Measurements from ENCODE around the gene AGBL5.

AGBL5 gene, protein sequence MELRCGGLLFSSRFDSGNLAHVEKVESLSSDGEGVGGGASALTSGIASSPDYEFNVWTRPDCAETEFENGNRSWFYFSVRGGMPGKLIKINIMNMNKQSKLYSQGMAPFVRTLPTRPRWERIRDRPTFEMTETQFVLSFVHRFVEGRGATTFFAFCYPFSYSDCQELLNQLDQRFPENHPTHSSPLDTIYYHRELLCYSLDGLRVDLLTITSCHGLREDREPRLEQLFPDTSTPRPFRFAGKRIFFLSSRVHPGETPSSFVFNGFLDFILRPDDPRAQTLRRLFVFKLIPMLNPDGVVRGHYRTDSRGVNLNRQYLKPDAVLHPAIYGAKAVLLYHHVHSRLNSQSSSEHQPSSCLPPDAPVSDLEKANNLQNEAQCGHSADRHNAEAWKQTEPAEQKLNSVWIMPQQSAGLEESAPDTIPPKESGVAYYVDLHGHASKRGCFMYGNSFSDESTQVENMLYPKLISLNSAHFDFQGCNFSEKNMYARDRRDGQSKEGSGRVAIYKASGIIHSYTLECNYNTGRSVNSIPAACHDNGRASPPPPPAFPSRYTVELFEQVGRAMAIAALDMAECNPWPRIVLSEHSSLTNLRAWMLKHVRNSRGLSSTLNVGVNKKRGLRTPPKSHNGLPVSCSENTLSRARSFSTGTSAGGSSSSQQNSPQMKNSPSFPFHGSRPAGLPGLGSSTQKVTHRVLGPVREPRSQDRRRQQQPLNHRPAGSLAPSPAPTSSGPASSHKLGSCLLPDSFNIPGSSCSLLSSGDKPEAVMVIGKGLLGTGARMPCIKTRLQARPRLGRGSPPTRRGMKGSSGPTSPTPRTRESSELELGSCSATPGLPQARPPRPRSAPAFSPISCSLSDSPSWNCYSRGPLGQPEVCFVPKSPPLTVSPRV

DNA sequence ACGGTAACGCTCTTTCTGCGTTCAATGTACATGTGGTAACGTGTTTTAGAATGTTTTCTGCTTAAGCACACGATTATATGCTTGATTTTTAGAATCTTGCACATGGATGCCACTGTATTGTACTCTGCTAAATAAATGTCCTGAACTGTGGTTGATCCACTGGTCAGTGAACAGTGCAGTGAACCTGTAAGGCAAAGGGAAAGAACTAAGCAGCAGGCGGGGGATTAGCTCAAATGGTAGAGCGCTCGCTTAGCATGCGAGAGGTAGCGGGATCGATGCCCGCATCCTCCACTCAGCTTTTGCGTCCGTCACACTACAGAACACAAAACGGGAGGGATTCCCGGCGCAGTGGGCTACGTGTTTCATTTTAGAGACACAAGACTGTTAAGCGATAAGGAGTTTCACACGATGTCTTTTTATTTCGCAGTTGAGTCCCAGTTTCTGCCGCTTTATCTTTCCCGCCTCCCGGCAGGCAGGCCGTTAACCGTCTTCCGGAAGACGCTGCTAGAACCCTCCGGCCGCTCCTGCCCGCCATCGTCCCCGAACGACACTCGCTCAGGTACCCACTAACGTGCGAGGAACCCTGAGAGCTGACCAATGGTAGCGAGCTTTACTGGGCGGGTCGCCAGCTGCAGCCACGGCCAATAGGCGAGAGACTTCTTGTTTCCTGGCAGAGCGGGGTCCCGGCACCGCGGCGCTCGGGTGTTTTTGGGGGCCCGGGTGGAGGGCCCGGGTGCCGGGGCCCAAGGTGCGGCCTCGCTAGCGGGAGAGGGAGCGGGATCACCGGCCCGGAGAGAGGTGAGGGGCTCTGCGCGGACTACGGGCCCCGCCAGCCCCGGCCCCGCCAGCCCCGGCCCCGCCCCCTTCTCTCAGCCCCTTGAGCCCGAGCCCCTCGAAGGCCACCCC, at the start of gene AGBL5:
Gene AGBL5 (plus strand): TSS at position 673 of the 906 bp plus-strand sequence. CDS start 1,291 bp downstream, outside the sequence.
- peak; percentile 93 to 94 for DNase-seq (ENCODE audit: low read depth in 2 of 2)

DNA sequence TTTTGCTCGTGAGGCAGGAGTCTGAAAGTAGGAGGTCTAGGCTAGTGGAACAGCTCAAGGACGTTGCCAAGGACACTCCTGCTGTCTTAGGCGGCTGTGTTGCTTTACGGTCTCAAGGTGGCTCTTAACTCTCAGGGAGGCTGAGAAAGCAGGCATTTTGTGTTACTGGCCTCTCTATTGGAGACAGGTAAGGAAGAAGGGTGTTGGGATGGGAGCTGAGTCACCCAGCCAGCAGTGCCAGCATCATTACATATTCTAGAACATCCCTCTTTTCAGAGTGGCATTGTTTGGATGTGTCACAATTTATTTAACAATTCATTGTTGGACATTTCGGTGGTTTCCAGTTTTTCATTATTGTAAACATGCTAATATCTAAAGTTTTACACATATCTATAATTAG, 49.5 kb upstream of the AGBL5 start:
- DNase-seq (ENCODE audit: low read depth in 2 of 2) = no peak

DNA sequence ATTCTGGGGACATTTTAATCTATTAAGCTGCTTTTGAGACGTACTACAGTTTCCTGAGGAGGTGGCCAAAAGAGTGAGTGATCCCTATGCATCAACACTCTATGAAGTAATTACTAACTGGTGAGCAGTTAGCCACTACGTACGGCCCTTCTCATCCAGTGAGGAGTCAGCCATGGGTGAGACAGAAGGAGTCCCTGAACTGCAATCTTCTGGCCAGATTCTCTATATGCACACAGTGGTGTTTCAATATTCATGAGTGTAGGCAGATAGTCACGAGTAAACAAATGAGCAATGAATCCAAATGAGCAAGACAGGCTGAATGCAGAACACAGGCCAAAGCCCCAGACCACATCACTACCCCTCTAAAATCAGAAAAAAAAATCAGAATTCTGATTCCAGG, 48.5 kb upstream of the AGBL5 start:
- DNase-seq (ENCODE audit: low read depth in 2 of 2) = no peak

DNA sequence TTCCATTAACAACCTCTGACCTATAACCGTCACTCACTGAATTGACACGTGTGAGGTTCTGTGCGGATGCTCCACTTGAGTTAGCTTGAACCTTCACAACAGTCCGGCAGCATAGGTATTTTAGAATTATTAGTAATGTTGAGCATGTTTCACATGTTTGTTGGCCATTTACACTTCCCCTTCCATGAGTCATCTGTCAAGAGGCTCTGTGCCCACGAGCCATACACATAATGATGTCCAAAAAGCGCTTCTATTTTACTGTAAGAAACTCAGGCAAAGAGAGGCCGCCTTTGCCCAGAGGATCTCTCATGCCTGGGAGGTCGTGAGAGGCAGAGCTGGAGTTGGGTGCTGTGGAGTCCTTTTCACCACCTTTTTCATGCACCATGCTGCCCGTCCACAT, 47.6 kb upstream of the AGBL5 start:
- no peak for DNase-seq (ENCODE audit: low read depth in 2 of 2)

DNA sequence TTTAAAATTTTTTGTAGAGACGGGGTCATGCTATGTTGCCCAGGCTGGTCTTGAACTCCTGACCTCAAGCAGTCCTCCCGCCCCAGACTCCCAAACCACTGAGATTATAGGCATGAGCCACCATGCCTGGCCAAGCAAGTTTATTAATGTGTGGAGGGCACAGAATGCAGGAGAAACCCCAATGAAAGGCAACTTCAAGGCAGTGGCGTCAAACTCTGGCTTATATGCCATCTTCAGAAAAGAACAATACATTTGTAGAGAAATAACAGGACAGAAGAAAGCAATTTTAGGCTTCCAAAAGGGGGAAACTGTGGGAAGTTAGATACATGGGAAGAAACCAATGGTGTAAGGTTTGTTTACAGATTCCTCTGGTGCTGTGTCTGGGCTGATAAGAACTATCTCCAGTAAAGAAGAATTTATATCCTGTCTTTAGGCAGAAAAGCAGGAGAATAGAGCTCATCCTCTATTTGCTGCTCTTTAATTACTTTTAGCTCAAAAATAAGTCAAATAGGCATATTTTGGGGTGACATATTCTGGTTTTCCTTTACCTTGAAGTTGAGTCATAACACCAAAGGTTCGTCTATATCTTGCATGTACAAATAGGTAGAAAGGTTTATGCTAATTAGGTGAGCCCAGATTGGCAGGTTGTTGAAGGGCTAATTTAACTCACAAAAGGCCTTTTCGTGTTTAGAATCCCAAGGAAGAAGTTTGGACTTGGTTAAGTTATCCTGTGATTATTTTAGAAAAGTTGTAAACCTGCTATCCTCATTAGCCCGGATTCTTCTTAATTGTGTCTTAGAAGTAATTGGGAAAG, 44.7 kb upstream of the AGBL5 start:
- no peak for DNase-seq (ENCODE audit: low read depth in 2 of 2)

DNA sequence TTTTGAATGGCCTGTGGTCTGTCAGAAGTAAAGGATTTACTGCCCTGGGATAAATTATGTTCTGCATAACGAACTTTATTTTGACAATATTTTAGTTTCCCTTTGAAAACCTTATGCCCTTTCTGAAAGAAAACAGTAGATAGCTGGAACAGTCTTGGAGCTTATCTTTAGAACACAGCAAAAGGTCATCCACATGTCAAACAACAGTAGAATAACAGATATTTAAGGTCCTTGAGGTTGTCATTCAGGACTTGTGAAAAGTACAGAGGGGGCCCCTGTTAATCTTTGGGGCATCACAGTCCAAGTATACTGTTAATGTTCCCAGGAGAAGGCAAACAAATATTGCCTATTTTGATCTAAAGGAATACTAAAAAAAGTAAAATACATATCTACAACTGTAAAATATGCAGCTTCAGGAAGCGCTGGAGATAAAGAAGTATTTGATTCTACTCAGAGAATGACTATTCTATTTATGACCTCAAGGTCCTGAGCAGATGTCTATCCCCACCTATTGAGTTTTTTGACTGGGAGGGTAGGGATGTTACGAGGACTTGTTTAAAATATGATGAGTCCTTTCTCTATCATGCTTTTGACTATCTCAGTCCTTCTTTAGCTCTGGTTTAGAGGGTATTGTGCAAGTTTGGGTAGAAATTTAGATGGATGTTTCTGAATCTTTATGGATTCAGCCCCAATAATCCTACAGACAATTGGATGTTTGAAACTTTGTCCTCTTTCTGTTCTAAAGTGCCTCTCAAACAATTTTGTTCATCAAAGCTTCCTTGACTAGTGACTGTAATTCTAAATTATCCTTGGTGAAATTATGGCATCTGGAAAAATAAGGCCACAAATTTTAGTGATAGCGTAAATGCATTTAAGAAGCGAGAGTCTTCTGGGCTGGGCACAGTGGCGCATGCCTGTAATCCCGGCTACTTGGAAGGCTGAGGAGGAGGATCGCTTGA, 43.8 kb upstream of the AGBL5 start:
- no peak for DNase-seq (ENCODE audit: low read depth in 2 of 2)

DNA sequence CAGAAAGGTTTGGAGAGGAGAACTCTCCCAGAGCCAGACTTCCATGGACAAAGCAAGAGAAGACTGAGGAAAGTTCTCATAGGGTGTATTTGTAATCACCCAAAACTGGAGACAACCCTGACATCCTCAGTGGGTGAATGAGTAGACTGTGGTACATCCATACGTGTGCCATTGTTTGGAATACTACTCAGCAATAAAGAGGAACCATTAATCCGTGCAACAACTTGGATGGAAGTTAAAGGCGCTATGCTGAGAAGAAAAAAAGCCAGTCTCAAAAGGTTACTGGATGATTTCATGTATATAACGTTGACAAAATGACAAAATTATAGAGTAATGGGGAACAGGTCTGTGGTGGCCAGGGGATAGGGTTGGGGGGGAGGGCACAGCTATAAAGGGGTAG, 42.8 kb upstream of the AGBL5 start:
- no peak for DNase-seq (ENCODE audit: low read depth in 2 of 2)

DNA sequence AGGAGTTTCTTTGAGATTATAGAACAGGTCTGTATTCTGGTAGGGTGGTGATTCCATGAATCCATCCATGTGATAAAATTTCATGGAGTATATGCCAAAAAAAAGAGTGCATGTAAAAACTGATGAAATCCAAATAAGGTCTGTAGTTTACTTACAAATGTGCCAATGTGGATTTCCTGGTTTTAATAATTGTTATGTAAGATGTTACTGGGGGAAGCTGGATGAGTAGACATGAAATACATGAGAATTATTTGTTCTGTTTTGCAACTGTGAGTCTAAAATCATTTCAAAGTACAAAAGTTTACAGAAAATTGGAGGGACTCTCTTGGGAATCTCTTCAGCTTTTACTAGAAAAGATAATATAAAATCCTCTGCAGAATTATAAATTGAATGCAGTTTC, 42.4 kb upstream of the AGBL5 start:
- DNase-seq (ENCODE audit: low read depth in 2 of 2) = no peak

DNA sequence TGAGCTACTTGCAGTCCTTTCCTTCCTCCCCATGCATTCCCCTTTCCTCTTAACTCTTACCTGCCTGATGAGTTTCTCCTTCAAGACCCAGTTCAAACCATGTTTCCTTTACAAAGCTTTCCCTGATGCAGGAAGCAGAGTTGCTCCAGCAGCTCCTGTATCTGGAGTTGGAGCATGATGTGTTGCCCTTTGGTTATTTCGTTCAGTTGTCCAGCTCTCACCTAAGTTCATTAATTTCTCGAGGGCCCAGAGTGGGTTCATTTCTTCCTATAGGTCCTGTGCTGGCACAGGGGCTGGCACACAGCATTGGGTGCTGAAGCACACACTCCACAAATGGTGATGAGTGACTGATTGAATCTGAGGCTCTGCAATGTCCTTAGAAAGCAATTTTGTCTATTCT, 41.8 kb upstream of the AGBL5 start:
- no peak for DNase-seq (ENCODE audit: low read depth in 2 of 2)

DNA sequence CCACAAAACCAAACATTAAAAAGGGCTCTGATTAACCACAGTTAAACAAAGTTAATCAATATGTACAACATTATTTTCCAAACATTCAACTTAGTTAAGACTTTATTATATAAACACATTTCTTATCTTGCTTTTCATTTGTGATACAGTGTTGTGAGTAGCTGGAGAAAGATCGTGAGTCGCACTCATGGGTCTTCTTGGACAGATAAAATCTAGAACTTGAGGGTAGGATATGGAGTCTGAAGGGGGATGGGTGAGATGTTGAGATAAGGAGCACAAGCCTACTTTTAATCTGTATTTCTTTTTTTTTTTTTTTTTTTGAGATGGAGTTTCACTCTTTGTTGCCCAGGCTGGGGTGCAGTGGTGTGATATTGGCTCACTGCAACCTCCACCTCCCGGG, 41.3 kb upstream of the AGBL5 start:
- no peak for DNase-seq (ENCODE audit: low read depth in 2 of 2)

DNA sequence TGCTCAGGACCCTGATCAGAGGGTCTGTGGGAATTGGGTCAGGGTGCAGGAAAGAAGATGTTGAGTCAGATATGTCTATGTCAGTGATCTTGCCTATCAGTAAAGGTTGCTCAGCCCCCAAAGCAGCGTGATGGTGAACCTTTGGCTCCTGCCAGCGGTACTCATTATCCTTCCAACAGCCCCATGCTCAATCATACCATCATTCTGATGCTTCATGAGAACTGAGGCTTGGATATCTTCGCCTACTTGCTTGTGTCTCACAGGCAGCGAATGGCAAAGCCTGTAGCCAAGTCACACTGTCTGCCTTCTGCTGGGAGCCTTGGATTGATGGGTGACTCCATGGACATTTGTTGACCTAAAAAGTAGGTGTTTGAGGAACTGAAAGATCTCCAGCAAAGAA, 37.7 kb upstream of the AGBL5 start:
- no peak for DNase-seq (ENCODE audit: low read depth in 2 of 2)

DNA sequence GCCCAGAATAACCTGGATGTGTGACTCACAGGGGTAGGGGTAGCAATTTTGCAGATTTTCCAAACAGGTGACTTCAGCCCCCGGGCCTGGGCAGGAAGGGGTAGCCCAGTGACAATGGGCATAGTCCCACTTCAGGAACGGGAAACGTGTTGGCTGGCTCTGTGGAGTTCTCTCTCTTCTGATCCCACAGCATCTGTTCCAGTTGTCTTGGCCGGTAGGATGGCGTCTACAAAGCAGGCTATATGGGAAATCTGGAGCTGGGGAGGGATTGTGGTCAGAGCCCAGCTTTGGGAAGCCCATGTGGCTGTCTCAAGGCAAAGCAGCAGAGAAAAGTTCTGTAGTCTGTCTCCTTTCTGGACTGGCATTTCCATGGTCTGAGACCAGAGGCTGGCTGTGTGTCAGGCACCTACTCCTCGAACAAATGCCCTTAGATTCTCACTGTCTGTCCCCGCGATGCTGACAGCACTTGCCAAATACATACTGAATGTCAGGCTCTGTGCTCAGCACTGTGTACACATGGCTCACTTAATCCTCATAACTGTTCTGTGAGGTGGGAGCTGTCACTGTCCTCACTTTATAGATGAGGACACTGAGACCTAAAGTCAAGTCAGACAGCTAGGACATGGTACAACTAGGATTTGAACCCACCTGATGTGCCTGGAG, 36.6 kb upstream of the AGBL5 start:
- DNase-seq (ENCODE audit: low read depth in 2 of 2) = no peak

DNA sequence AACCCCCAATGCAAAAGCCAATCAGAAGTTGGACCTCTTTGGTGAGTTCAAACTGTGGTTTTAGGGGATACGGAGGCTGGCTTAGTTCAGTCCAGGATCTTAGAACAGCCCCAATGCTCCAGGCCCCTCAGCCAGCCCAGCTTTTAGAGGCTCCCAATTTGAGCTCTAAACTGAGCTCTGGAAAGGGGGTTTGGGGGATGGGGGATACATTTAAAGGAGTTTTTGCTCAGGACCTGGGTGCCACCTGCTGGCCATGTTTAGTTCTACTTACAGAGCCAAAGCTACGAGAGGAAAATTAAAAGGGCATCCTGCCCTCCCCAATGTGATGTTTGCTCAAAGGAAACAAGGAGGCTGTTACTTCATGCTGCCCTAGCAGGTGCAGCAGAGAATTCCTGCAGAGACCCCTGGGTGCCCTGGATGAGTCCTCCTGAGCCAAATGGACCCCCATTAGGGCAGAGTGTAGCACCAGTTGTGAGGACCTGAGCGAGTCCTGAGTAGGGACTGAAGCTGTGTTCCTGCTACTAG, 34.6 kb upstream of the AGBL5 start:
- DNase-seq (ENCODE audit: low read depth in 2 of 2) = peak; percentile 29 to 42

DNA sequence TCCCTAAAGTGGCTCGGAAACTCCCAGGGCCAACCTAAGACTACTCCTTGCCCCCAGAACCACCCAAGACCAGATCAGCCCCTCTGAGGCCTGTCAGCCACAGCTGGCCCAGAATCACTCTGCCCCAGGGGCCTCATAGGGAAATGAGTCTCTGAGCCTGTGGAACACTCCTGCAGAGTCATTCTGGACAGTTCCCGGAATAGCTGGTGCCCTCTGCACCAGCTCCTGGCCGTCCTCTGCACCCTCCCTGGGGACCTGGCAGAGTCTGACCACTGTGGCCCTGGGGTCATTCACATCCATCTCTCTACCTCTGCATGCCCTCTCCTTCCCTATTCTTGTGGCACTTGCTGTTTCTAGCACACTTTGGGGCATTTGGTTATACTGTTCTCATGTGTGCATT, 33.3 kb upstream of the AGBL5 start:
- no peak for DNase-seq (ENCODE audit: low read depth in 2 of 2)

DNA sequence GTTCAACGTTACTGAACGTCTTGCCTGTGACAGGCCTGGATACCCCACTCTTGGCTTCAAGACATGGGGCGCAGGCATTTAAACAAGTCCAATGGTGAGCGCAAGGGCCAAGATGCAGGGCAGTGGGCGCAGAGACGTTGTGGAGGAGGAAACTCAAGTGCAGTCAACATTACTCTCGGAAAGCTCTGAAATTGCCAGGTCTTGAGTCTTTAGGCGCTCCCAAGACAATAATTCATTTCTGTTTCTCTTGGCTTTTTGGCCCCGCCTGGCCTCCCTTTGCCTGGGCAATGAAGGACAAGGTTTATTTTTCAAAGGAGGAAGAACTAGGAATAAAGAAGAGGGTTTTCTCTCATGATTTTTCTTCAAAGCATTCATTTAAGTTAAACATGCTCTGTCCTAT, 32.0 kb upstream of the AGBL5 start:
- no peak for DNase-seq (ENCODE audit: low read depth in 2 of 2)

DNA sequence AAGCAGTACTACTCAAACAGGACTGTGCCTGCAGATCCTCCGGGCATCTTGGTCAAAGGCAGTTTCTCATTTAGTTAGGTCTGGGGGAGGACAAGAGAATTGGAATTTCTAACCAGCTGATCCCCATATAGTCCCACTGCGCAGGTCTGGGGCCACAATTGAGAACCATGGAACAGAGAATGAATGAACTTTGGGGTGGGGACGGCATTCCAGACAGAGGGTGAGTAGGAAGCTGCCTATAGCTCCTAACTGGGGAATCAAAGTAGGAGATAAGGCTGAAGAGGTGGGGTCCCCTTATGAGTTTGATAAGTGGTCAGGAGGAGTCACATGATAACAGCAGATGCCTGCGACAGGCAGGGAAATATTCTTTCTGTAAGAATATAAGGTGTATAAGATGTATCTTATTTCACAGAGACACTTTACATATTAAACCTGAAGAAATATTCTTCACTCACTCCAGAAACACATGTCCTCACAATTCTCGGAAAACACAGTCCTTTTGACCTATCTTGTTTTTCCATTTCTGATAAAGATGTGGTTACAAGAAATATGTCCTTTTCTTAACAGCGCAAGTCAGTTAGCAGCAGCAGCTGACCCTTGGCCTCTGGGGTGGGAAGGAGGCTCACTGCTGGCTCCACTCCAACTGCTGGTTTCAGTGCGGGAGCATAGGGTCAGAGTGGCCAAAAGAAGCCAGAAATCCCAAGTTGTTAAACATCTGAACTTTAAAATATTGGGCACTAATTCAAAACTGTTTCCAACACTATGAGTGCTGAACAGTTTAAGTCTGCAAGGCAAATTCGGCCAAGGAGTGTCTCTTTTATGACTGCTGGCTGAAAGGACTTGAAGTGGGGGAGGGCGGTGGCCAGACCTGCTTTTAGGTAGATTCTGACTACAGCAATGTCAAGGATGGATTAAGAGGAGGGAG, 31.3 kb upstream of the AGBL5 start:
- DNase-seq (ENCODE audit: low read depth in 2 of 2) = no peak

DNA sequence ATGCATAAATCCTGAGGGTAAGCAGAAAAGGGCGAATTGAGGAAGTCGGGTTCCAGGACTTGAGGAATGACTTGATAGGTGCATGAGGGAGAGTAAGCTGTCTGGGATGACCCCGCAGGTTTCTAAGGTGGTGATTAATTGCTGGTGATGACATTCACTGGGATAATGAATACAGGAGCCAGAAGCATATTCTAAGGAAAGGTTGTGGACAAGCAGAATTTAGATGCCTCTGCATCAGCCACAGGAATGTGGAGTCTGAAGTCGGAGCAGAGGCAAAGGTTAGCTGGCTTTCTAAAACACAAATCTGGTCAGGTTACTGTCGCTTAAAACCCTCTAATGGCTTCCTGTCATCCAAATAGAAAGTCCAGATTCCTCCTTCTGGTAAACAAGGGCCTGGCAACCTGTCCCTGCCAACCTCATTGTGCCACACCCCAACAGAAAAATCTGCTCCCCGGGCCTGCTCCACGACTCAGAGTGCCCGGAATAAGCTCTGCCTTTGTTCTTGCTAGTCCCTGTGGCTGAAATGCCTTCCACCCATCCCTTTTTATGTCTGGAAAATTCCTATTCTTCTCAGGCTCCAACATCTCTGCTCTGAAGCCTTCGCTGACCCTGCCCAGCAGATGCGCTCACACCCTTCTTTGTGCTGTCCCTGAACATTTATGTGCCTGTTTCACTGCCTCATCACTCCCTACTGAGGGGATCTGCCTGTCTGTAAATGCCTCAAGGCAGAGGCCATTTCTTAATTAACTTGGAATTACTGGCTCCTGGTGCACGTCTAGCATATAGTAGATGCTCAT, 30.0 kb upstream of the AGBL5 start:
- DNase-seq (ENCODE audit: low read depth in 2 of 2) = no peak
